Peyer's patch (tissue), 4 donors: ENCODE measurements around the gene COQ9. TPM values are rescaled to one million over a fixed set of nuclear protein-coding genes. Genes with fewer than 3 reads are reported as not detected.

Source experiments
- DNase-seq, 3 donors: peaks; one replicate each; pipeline ENCODE4 v3.0.0-alpha.2; 2017 to 2019
- H3K27ac ChIP-seq, 4 donors: fragments of 200-600 bp; sonication (generic); one replicate each; pipeline ENCODE4 v1.5.1; 2016 to 2019
- H3K27me3 ChIP-seq, 2 donors: fragments of 200-600 bp; sonication (generic); one replicate each; pipeline ENCODE4 v1.5.1; 2019
- H3K36me3 ChIP-seq, 3 donors: fragments of 200-600 bp; sonication (generic); one replicate each; pipeline ENCODE4 v1.5.1; 2016 to 2019
- H3K4me1 ChIP-seq, 4 donors: fragments of 200-600 bp; sonication (generic); one replicate each; pipeline ENCODE4 v1.5.1; 2016 to 2019
- H3K4me3 ChIP-seq, 4 donors: fragments of 200-600 bp; sonication (generic); 1 replicate in 3 of 4; 2 replicates in 1 of 4; pipeline ENCODE4 v1.5.1; 2016 to 2019; ENCODE audit warnings: mild to moderate bottlenecking in 1 of 4
- H3K9me3 ChIP-seq, 4 donors: fragments of 200-600 bp; sonication (generic); one replicate each; pipeline ENCODE4 v1.5.1; 2016 to 2019; ENCODE audit warnings: mild to moderate bottlenecking in 1 of 4
- POLR2A ChIP-seq, 2 donors: fragments of 450-650 bp; IDR thresholded peaks; one replicate each; pipeline ENCODE4 v1.5.1; 2017; ENCODE audit warnings: antibody characterized with exemption in 2 of 2, mild to moderate bottlenecking in 2 of 2, moderate library complexity in 2 of 2
- total RNA-seq, 4 donors: library from RNA; depleted of rRNA; stranded (reverse); fragments of >200 nt; gene quantifications; one replicate each; pipeline ENCODE4 v1.1.0, GENCODE V29; 2016
- TF ChIP-seq, protein P1 (sequence below), 6 experiments: fragments of 450-650 bp in 4 of 6; fragments of 200-600 bp in 2 of 6; sonication (generic) in 1 of 6; IDR thresholded peaks; one replicate each; pipeline ENCODE4 v1.5.1; 2017 to 2019; ENCODE audit warnings: antibody characterized with exemption in 6 of 6, mild to moderate bottlenecking in 3 of 6, moderate library complexity in 1 of 6

COQ9 gene
- total RNA-seq, 4 donors from 2014 or later = 87.5 to 154 (median 122) TPM

DNA sequence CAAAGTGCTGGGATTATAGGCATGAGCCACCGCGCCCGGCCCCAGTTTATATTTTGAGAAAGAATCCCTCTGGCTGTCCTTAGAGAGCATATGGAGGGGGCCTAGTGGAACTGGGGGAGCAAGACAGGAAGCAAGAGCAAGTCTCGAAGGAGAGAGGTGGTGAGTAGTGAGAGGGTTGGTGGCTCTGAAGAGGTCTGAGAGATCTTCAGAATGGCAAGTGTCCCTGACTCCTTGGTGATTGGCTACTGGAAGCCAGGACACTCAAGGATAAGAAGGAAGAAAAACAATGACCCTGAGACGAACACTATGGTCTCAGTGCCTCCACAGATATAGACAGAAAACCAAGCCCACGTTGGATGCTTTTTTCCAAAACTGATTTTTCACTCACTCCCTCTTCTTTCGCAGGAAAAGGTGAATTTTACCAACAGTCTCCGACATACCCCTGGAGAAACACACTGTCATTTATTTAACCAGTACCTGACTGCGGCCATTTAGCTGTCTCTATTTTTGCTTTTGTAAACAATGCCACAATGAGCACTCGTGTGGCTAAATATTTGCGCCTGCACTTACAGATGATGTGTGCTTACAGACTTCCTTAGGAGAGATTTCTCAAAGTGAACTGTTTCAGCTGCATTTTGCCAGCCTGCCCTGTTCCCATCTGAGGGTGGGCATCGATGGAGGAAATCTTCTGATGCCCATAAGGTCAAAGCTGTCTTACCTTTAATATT, 54.9 kb downstream of the COQ9 start:
- Histone ChIP-seq H3K27me3 (no peaks in the 10 kb centered on the region), H3K9me3 (no peaks in the 10 kb centered on the region), H3K27ac (no peak overlapping the region), H3K4me1 (no peaks in the 10 kb centered on the region), H3K4me3 (no peak overlapping the region), H3K36me3 (no peaks in the 10 kb centered on the region)
- DNase-seq = no peak
- no peak for TF ChIP-seq POLR2A (IDR thresholded peaks at IDR 0.05)
- TF ChIP-seq, protein P1, sequence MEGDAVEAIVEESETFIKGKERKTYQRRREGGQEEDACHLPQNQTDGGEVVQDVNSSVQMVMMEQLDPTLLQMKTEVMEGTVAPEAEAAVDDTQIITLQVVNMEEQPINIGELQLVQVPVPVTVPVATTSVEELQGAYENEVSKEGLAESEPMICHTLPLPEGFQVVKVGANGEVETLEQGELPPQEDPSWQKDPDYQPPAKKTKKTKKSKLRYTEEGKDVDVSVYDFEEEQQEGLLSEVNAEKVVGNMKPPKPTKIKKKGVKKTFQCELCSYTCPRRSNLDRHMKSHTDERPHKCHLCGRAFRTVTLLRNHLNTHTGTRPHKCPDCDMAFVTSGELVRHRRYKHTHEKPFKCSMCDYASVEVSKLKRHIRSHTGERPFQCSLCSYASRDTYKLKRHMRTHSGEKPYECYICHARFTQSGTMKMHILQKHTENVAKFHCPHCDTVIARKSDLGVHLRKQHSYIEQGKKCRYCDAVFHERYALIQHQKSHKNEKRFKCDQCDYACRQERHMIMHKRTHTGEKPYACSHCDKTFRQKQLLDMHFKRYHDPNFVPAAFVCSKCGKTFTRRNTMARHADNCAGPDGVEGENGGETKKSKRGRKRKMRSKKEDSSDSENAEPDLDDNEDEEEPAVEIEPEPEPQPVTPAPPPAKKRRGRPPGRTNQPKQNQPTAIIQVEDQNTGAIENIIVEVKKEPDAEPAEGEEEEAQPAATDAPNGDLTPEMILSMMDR (IDR thresholded peaks at IDR 0.05) = no peak

GRCh38 chr16:57503366-57503765, 56.1 kb downstream of the COQ9 start:
- no peak for TF ChIP-seq POLR2A (IDR thresholded peaks at IDR 0.05)
- TF ChIP-seq, protein P1 (IDR thresholded peaks at IDR 0.05) = no peak
- Histone ChIP-seq H3K9me3 (no peaks in the 10 kb centered on the region), H3K4me3 (no peak overlapping the region), H3K27me3 (no peaks in the 10 kb centered on the region), H3K36me3 (no peaks in the 10 kb centered on the region), H3K4me1 (no peaks in the 10 kb centered on the region), H3K27ac (no peak overlapping the region)
- DNase-seq = no peak

DNA sequence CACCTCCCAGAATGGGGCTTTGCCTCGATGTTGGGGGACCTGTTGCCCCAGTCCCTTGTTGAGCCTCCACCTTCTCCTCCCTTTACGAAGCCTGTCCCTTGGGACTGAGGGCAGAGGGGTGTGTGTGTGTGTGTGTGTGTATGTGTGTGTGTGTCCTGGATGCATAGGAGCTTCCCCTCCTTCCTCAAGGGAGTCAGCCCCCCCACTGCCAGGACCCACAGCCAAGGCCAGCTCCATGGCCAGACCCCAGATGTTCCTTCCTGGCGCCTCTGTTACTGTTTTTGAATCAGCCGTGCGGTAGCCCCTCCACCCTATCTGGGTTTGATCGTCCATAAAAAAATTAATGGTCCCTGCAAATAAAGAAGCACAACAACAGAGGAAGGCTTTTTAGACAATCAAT, 56.7 kb downstream of the COQ9 start:
- H3K27me3 ChIP-seq = no peaks in the 10 kb centered on the region
- no peak overlapping the region for H3K4me3 ChIP-seq
- no peak for TF ChIP-seq POLR2A (IDR thresholded peaks at IDR 0.05)
- TF ChIP-seq, protein P1 (IDR thresholded peaks at IDR 0.05) = no peak
- no peaks in the 10 kb centered on the region for H3K36me3 ChIP-seq
- H3K9me3 ChIP-seq = no peaks in the 10 kb centered on the region
- H3K27ac ChIP-seq = no peak overlapping the region
- no peak for DNase-seq
- no peaks in the 10 kb centered on the region for H3K4me1 ChIP-seq

DNA sequence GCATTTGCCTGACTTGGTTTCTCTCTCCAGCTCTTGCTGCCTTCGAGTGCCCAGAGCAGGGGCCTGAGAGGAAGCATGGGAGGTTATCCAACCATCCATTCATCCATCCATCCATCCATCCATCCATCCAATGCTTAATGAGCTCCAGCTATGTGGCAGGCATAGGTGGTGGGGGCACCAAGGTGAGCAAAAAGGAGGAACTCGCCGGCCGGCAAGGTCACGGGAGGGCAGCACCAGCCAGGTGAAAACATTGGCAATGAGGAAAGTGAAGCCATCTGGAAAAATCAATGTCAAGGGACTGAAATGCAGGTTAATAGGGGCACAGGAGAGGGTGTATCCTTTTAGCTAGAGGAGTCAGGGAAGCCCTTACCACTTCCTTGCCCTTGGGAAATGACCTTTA, 57.2 kb downstream of the COQ9 start:
- no peaks in the 10 kb centered on the region for H3K9me3 ChIP-seq
- H3K36me3 ChIP-seq = no peaks in the 10 kb centered on the region
- no peaks in the 10 kb centered on the region for H3K27me3 ChIP-seq
- H3K27ac ChIP-seq = no peak overlapping the region
- TF ChIP-seq POLR2A (IDR thresholded peaks at IDR 0.05) = no peak
- TF ChIP-seq, protein P1 (IDR thresholded peaks at IDR 0.05) = no peak
- H3K4me3 ChIP-seq = no peak overlapping the region
- no peaks in the 10 kb centered on the region for H3K4me1 ChIP-seq
- DNase-seq = no peak

DNA sequence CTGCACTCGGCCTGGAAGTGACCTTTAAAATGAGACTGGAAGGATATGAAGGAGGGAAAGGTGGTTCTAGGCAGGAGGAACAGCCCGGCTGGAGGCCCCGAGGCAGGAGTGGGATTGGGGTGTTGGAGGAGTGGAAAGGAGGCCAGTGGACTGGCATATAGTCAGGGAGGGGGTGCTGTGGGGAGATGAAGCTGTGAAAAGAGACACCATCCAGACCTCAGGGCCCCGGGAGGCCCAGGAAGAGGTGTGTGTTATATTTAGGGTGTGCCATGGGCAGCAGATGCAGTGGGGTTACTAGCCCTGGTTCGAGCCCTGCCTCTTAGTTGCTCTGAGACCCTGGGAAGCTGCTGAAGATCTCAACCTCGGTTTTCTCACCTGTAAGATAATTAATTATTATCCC, 57.9 kb downstream of the COQ9 start:
- no peak overlapping the region for H3K4me3 ChIP-seq
- H3K27ac ChIP-seq = no peak overlapping the region
- no peaks in the 10 kb centered on the region for H3K27me3 ChIP-seq
- no peaks in the 10 kb centered on the region for H3K36me3 ChIP-seq
- DNase-seq = no peak
- H3K9me3 ChIP-seq = no peaks in the 10 kb centered on the region
- H3K4me1 ChIP-seq = peaks cover 0 to 4% (median 0%) of the 10 kb centered on the region in 4 donors
- TF ChIP-seq, protein P1 (IDR thresholded peaks at IDR 0.05) = no peak
- no peak for TF ChIP-seq POLR2A (IDR thresholded peaks at IDR 0.05)
